IMR-90 (cell line): Measurements from ENCODE around the gene ADM2. TPM values are rescaled to one million over a fixed set of nuclear protein-coding genes. Genes with fewer than 3 reads are reported as not detected.

ENCODE experiments used
- ATAC-seq: fragments of 200-7000 bp; cut with Tn5 transposase; 2 replicates; pipeline ENCODE4 v1.9.1; 2020; ENCODE audit warnings: low read depth, mild to moderate bottlenecking, moderate library complexity
- BruUV-seq: library from RNA; stranded (reverse); fragments of 400-500 nt; replicated peaks from 2 replicates; lab custom pipeline; 2021; lab: Mats Ljungman, UMichigan
- CTCF ChIA-PET: fragments of 300-600 bp; formaldehyde crosslinking; extraction: SDS; loops from one replicate; lab custom pipeline; 2021; ENCODE audit warnings: antibody characterized with exemption; lab: Yijun Ruan, JAX
- POLR2A ChIA-PET: fragments of 300-600 bp; sonication (Branson Sonifier 250); formaldehyde crosslinking; loops from one replicate; lab custom pipeline; 2022; ENCODE audit warnings: antibody characterized with exemption; ENCODE audit not compliant: unreplicated experiment; lab: Charles Lee
- DNase-seq: peaks from one replicate; pipeline ENCODE4 v3.0.0; 2013
- H2AFZ ChIP-seq: replicated peaks from 2 replicates; pipeline ENCODE3; 2013; ENCODE audit warnings: low read length, mild to moderate bottlenecking; ENCODE audit not compliant: poor library complexity
- H2AK5ac ChIP-seq: 2 replicates; pipeline ENCODE4 v1.6.1; 2013; ENCODE audit warnings: low read depth, low read length, inconsistent platforms
- H2AK9ac ChIP-seq: replicated peaks from 2 replicates; pipeline ENCODE3; 2013; ENCODE audit warnings: mild to moderate bottlenecking, low read depth, low read length, moderate library complexity; ENCODE audit not compliant: poor library complexity
- H2BK120ac ChIP-seq: 2 replicates; pipeline ENCODE4 v1.6.1; 2013; ENCODE audit warnings: low read depth, low read length, inconsistent platforms
- H2BK15ac ChIP-seq: 3 replicates; pipeline ENCODE4 v1.6.1; 2013; ENCODE audit warnings: low read depth, low read length, inconsistent platforms
- H2BK20ac ChIP-seq: 2 replicates; pipeline ENCODE4 v1.6.1; 2013; ENCODE audit warnings: low read depth, mild to moderate bottlenecking, inconsistent platforms, low read length, moderate library complexity
- H2BK5ac ChIP-seq: 2 replicates; pipeline ENCODE4 v1.6.1; 2013; ENCODE audit warnings: mild to moderate bottlenecking, low read depth, low read length, inconsistent platforms; ENCODE audit not compliant: poor library complexity, severe bottlenecking
- H3K14ac ChIP-seq: replicated peaks from 2 replicates; pipeline ENCODE4 v1.6.1; 2013; ENCODE audit warnings: low read depth, low read length, inconsistent platforms
- H3K18ac ChIP-seq: 2 replicates; pipeline ENCODE4 v1.6.1; 2013; ENCODE audit warnings: low read depth, low read length, control low read depth
- H3K23ac ChIP-seq: 2 replicates; pipeline ENCODE4 v1.6.1; 2013; ENCODE audit warnings: low read depth, low read length, inconsistent platforms
- H3K27ac ChIP-seq: 2 replicates; pipeline ENCODE4 v1.5.1; 2013; ENCODE audit warnings: mild to moderate bottlenecking, control low read depth, low read length; ENCODE audit not compliant: insufficient read depth
- H3K27me3 ChIP-seq: 2 replicates; pipeline ENCODE4 v1.6.1; 2013; ENCODE audit warnings: low read length; ENCODE audit not compliant: control insufficient read depth, insufficient read depth
- H3K36me3 ChIP-seq: 2 replicates; pipeline ENCODE4 v1.6.1; 2013; ENCODE audit warnings: low read length, mixed read lengths; ENCODE audit not compliant: control insufficient read depth, insufficient read depth
- H3K4ac ChIP-seq: 2 replicates; pipeline ENCODE4 v1.6.1; 2013; ENCODE audit warnings: low read depth, low read length, inconsistent platforms
- H3K4me1 ChIP-seq: 2 replicates; pipeline ENCODE4 v1.6.1; 2013; ENCODE audit warnings: low read length, mixed read lengths; ENCODE audit not compliant: control insufficient read depth, insufficient read depth
- H3K4me2 ChIP-seq: 2 replicates; pipeline ENCODE4 v1.6.1; 2013; ENCODE audit warnings: low read depth, mild to moderate bottlenecking, control low read depth, low read length, moderate library complexity
- H3K4me3 ChIP-seq: 2 replicates; pipeline ENCODE4 v1.5.1; 2013; ENCODE audit warnings: low read depth, mild to moderate bottlenecking, control low read depth, low read length, moderate library complexity; ENCODE audit not compliant: insufficient read depth
- H3K56ac ChIP-seq: 2 replicates; pipeline ENCODE4 v1.6.1; 2013; ENCODE audit warnings: low read length, inconsistent platforms; ENCODE audit not compliant: insufficient read depth; ENCODE audit errors: extremely low read depth
- H3K79me1 ChIP-seq, 2 experiments: 2 replicates each; pipeline ENCODE4 v1.6.1; 2013; ENCODE audit warnings: low read length in 2 of 2, inconsistent platforms in 1 of 2, low read depth in 1 of 2
- H3K9ac ChIP-seq: 2 replicates; pipeline ENCODE4 v1.6.1; 2013; ENCODE audit warnings: low read depth, low read length, control low read depth
- H3K9me1 ChIP-seq: 2 replicates; pipeline ENCODE4 v1.6.1; 2013; ENCODE audit warnings: low read length, inconsistent platforms; ENCODE audit not compliant: insufficient read depth
- H3K9me3 ChIP-seq: 2 replicates; pipeline ENCODE4 v1.6.1; 2013; ENCODE audit warnings: low read length; ENCODE audit not compliant: control insufficient read depth, insufficient read depth
- H4K20me1 ChIP-seq: 2 replicates; pipeline ENCODE4 v1.6.1; 2013; ENCODE audit warnings: low read length, inconsistent platforms; ENCODE audit not compliant: insufficient read depth
- H4K5ac ChIP-seq: 2 replicates; pipeline ENCODE4 v1.6.1; 2013; ENCODE audit warnings: mild to moderate bottlenecking, low read depth, low read length, control low read depth
- H4K8ac ChIP-seq, 2 experiments: 2 replicates each; pipeline ENCODE4 v1.6.1; 2013; ENCODE audit warnings: low read depth in 2 of 2, low read length in 2 of 2, control low read depth in 1 of 2, inconsistent platforms in 1 of 2
- H4K91ac ChIP-seq: 2 replicates; pipeline ENCODE4 v1.6.1; 2013; ENCODE audit warnings: low read depth, low read length, inconsistent platforms; ENCODE audit not compliant: insufficient read depth
- BHLHE40 ChIP-seq: fragments of 150-350 bp; IDR thresholded peaks from 2 replicates; pipeline ENCODE4 v1.6.1; 2016; ENCODE audit warnings: mild to moderate bottlenecking, low read depth, low read length
- CEBPB ChIP-seq: IDR thresholded peaks from 2 replicates; pipeline ENCODE4 v1.6.1; 2012; ENCODE audit warnings: low read depth, low read length, improper control_type of control experiment
- CHD1 ChIP-seq: IDR thresholded peaks from 2 replicates; pipeline ENCODE4 v1.6.1; 2012; ENCODE audit warnings: low read depth, low read length, improper control_type of control experiment
- CTCF ChIP-seq: conservative IDR thresholded peaks from 2 replicates; pipeline ENCODE4 v1.5.1; 2012; ENCODE audit warnings: mild to moderate bottlenecking, low read depth, low read length, improper control_type of control experiment
- ELK1 ChIP-seq: fragments of 150-350 bp; IDR thresholded peaks from 2 replicates; pipeline ENCODE4 v1.6.1; 2016; ENCODE audit warnings: low read depth, mild to moderate bottlenecking, low read length, moderate library complexity, borderline replicate concordance
- FOS ChIP-seq: fragments of 150-350 bp; IDR thresholded peaks from 2 replicates; pipeline ENCODE4 v1.6.1; 2016; ENCODE audit warnings: low read depth, low read length
- MAZ ChIP-seq: IDR thresholded peaks from 2 replicates; pipeline ENCODE4 v1.6.1; 2012; ENCODE audit warnings: low read depth, mild to moderate bottlenecking, low read length, improper control_type of control experiment, moderate library complexity, borderline replicate concordance
- MXI1 ChIP-seq: IDR thresholded peaks from 2 replicates; pipeline ENCODE4 v1.6.1; 2012; ENCODE audit warnings: low read depth, mild to moderate bottlenecking, low read length, moderate library complexity, borderline replicate concordance
- NFE2L2 ChIP-seq: fragments of 150-350 bp; IDR thresholded peaks from 2 replicates; pipeline ENCODE4 v1.6.1; 2016; ENCODE audit warnings: low read depth, mild to moderate bottlenecking, low read length
- POLR2A ChIP-seq: IDR thresholded peaks from 2 replicates; pipeline ENCODE4 v1.6.1; 2012; ENCODE audit warnings: mild to moderate bottlenecking, low read depth, low read length
- RAD21 ChIP-seq: IDR thresholded peaks from 2 replicates; pipeline ENCODE4 v1.6.1; 2012; ENCODE audit warnings: low read length, improper control_type of control experiment
- RCOR1 ChIP-seq: IDR thresholded peaks from 2 replicates; pipeline ENCODE4 v1.6.1; 2012; ENCODE audit warnings: mild to moderate bottlenecking, low read length, improper control_type of control experiment; ENCODE audit not compliant: insufficient replicate concordance
- RFX5 ChIP-seq: IDR thresholded peaks from 2 replicates; pipeline ENCODE4 v1.8.0; 2012; ENCODE audit warnings: low read depth, mild to moderate bottlenecking, low read length, moderate library complexity
- SMC3 ChIP-seq: fragments of 150-350 bp; IDR thresholded peaks from 2 replicates; pipeline ENCODE4 v1.6.1; 2016; ENCODE audit warnings: low read depth, mild to moderate bottlenecking, antibody characterized with exemption, low read length, moderate library complexity
- WGBS, 2 experiments: methylation state at CpG; one replicate each; pipeline versions ENCODE4 v1.1.5 to v1.1.7; 2013; ENCODE audit warnings: missing lambda C conversion rate in 2 of 2; ENCODE audit not compliant: insufficient read length in 1 of 2; ENCODE audit errors: extremely low coverage in 2 of 2; 5-methylcytosine and 5-hydroxymethylcytosine counted together
- dilution Hi-C: fragments of 300-500 bp; cut with HindIII; formaldehyde crosslinking; loops from one replicate; pipeline ENCODE4 v1.14.3; 2018; ENCODE audit warnings: low sequenced_read_pairs; ENCODE audit not compliant: unreplicated experiment
- in situ Hi-C: fragments of 300-500 bp; cut with MboI; formaldehyde crosslinking; loops from 3 replicates; pipeline ENCODE4 v1.14.3; 2019; ENCODE audit warnings: low sequenced_read_pairs, inconsistent platforms, mixed read lengths
- intact Hi-C: fragments of 100-400 bp; cut with micrococcal nuclease; formaldehyde crosslinking; loops from 2 replicates; pipeline ENCODE4 v1.10.0; 2022
- polyA plus RNA-seq, 3 experiments: library from polyadenylated mRNA; depleted of rRNA; stranded (reverse); fragments of >200 nt; gene quantifications; 2 replicates each; pipeline ENCODE4 v1.2.3, GENCODE V29; 2012; ENCODE audit warnings: low replicate concordance in 1 of 3
- total RNA-seq: library from RNA; depleted of rRNA; stranded (reverse); fragments of >200 nt; gene quantifications from 2 replicates; pipeline ENCODE4 v1.2.3, GENCODE V29; 2012

ADM2 gene
- total and polyA plus RNA-seq, 2 of the 4 experiments (the other 2 are of a cell fraction), result 0.18 to 2.3 TPM

- TF ChIP-seq RFX5 (no peak), RCOR1 (no peak)
These were observed 11.7 kb upstream of the ADM2 start (continued) for GRCh38 chr22:50469377-50470305.

DNA sequence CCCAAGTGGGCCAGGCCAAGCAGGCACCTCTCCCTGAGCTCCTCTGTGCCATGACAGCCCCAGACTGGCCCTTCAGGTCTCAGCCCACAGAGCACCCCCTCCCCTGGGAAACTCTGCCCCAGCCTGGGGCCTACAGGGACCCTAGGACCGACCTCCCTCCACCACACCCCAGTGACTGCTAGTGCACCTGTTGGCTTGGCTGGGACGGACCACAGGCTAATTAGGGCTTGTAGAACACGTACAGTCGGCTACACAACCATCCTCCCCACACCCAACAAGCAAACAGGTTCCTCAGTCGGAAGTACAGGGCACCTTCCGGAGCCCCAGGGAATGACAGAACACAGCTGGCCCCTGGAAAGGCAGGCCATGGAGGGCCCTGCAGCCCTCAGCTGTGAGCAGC, 10.9 kb upstream of the ADM2 start:
- Histone ChIP-seq H3K79me1 (peaks cover 24 to 75% of the 10 kb centered on the region in 2 experiments; a peak in 3 of 4 replicates), H3K4me3 (no peak overlapping the region), H2BK120ac (no peak overlapping the region), H4K8ac (no peak overlapping the region), H3K4me1 (peaks cover 25% of the 10 kb centered on the region), H3K36me3 (peaks cover 26% of the 10 kb centered on the region), H3K23ac (peak overlapping the region; percentile 8; the same call in 1 of the 2 replicates), H2AK9ac (no peak overlapping the region), H3K27ac (no peak overlapping the region), H3K9ac (no peak overlapping the region), H3K9me1 (peaks cover 20% of the 10 kb centered on the region), H3K14ac (no peak overlapping the region; the same call in 1 of the 2 replicates), H3K4me2 (no peak overlapping the region), H3K4ac (no peak overlapping the region), H2BK5ac (no peak overlapping the region), H2AK5ac (no peak overlapping the region), H3K56ac (no peak overlapping the region), H2BK20ac (no peak overlapping the region), H2BK15ac (no peak overlapping the region), H4K20me1 (peaks cover 67% of the 10 kb centered on the region), H4K91ac (no peak overlapping the region), H4K5ac (no peak overlapping the region), H3K27me3 (no peaks in the 10 kb centered on the region), H3K18ac (no peak overlapping the region), H3K9me3 (no peaks in the 10 kb centered on the region), H2AFZ (peak overlapping the region; percentile 30)
- dilution Hi-C loops (no loop called here), intact Hi-C loops (no loop called here), in situ Hi-C loops (no loop called here)
- BruUV-seq, result no TSS peak
- ChIA-PET CTCF (no interaction called here), POLR2A (no interaction called here)
- WGBS, 2 experiments, result no CpG with 5 or more reads among the region's 6 CpGs
- DNase-seq (no peak), ATAC-seq (no peak)
- no peak for TF ChIP-seq CEBPB
- no peak for TF ChIP-seq CTCF
- TF ChIP-seq SMC3, result no peak
- TF ChIP-seq MXI1, result no peak
- TF ChIP-seq NFE2L2, result no peak
- TF ChIP-seq FOS, result no peak
- TF ChIP-seq BHLHE40, result no peak
- no peak for TF ChIP-seq RFX5
- TF ChIP-seq POLR2A, result no peak
- no peak for TF ChIP-seq RAD21
- no peak for TF ChIP-seq CHD1
- TF ChIP-seq RCOR1, result no peak
- no peak for TF ChIP-seq MAZ
- TF ChIP-seq ELK1, result no peak
